OCI-LY3 (cell line): ENCODE data around the gene PPP2R5B.

Experiments used
- CTCF ChIP-seq: fragments of 200-600, 300-600 bp; sonication (generic); IDR thresholded peaks from 2 replicates; pipeline ENCODE4 v1.5.1; 2014; ENCODE audit warnings: antibody characterized with exemption, low read length, low read depth
- EZH2phosphoT487 ChIP-seq: fragments of 200-600 bp; shearing (Covaris generic); IDR thresholded peaks from 2 replicates; pipeline ENCODE4 v1.6.1; 2018; ENCODE audit warnings: antibody characterized with exemption, mixed run types, low read depth

GRCh38 chr11:64929625-64930024 is 5.1 kb downstream of the PPP2R5B start:
- TF ChIP-seq EZH2phosphoT487 (no peak), CTCF (no peak)
